GM23338 (cell line): Measurements from ENCODE around the gene THOP1. TPM values are rescaled to one million over a fixed set of nuclear protein-coding genes. Genes with fewer than 3 reads are reported as not detected.

Experiments used
- ATAC-seq: fragments of 200-7000 bp; cut with Tn5 transposase; 3 replicates; pipeline ENCODE4 v1.9.1; 2020
- DNase-seq: peaks from one replicate; pipeline ENCODE4 v3.0.0-alpha.2; 2015; ENCODE audit warnings: low spot score
- H2AFZ ChIP-seq: fragments of 200-600 bp; sonication (generic); 2 replicates; pipeline ENCODE4 v1.8.0; 2016; ENCODE audit warnings: antibody characterized with exemption, mild to moderate bottlenecking, moderate library complexity
- H3F3A ChIP-seq: fragments of 200-600 bp; sonication (generic); replicated peaks from 2 replicates; pipeline ENCODE4 v1.8.0; 2017; ENCODE audit warnings: antibody characterized with exemption, mixed run types, low read depth
- H3K27ac ChIP-seq: fragments of 200-600 bp; sonication (generic); 2 replicates; pipeline ENCODE4 v1.6.1; 2016; ENCODE audit warnings: low read depth
- H3K27me3 ChIP-seq: fragments of 200-600 bp; sonication (generic); 2 replicates; pipeline ENCODE4 v1.8.0; 2016; ENCODE audit warnings: mild to moderate bottlenecking, mixed run types, moderate library complexity; ENCODE audit not compliant: insufficient read depth
- H3K36me3 ChIP-seq: fragments of 200-600 bp; sonication (generic); 2 replicates; pipeline ENCODE4 v1.8.0; 2016; ENCODE audit warnings: mild to moderate bottlenecking; ENCODE audit not compliant: insufficient read depth
- H3K4me1 ChIP-seq: fragments of 200-600 bp; sonication (generic); 2 replicates; pipeline ENCODE4 v1.8.0; 2016; ENCODE audit warnings: mild to moderate bottlenecking, moderate library complexity; ENCODE audit not compliant: insufficient read depth
- H3K4me2 ChIP-seq: fragments of 200-600 bp; sonication (generic); 2 replicates; pipeline ENCODE4 v1.7.1; 2017; ENCODE audit warnings: mixed run types
- H3K4me3 ChIP-seq: fragments of 200-600 bp; sonication (generic); 2 replicates; pipeline ENCODE4 v1.6.1; 2016; ENCODE audit warnings: mixed run types
- H3K79me2 ChIP-seq: fragments of 200-600 bp; sonication (generic); replicated peaks from 2 replicates; pipeline ENCODE4 v1.8.0; 2017; ENCODE audit warnings: mild to moderate bottlenecking; ENCODE audit not compliant: insufficient read depth
- H3K9me2 ChIP-seq: fragments of 200-600 bp; sonication (generic); 2 replicates; pipeline ENCODE4 v1.8.0; 2017; ENCODE audit not compliant: insufficient read depth
- H4K20me1 ChIP-seq: fragments of 200-600 bp; sonication (generic); replicated peaks from 2 replicates; pipeline ENCODE4 v1.8.0; 2017; ENCODE audit warnings: mild to moderate bottlenecking; ENCODE audit not compliant: insufficient read depth
- H3K27ac Mint-ChIP-seq: 2 replicates; pipeline ENCODE4 v1.8.0; 2020; ENCODE audit warnings: inconsistent platforms, mild to moderate bottlenecking, moderate library complexity, mixed read lengths
- H3K27me3 Mint-ChIP-seq: 3 replicates; pipeline ENCODE4 v1.8.0; 2022; ENCODE audit warnings: low read depth, mild to moderate bottlenecking, moderate library complexity, mixed read lengths, inconsistent platforms; ENCODE audit not compliant: insufficient read depth, poor library complexity
- H3K36me3 Mint-ChIP-seq: 3 replicates; pipeline ENCODE4 v1.8.0; 2021; ENCODE audit warnings: low read depth, mild to moderate bottlenecking, inconsistent platforms, moderate library complexity, mixed read lengths
- H3K4me1 Mint-ChIP-seq: 3 replicates; pipeline ENCODE4 v1.8.0; 2020; ENCODE audit warnings: mild to moderate bottlenecking, inconsistent platforms, mixed read lengths
- H3K4me3 Mint-ChIP-seq: 3 replicates; pipeline ENCODE4 v1.8.0; 2021; ENCODE audit warnings: moderate library complexity, mild to moderate bottlenecking, inconsistent platforms, mixed read lengths
- H3K9me3 Mint-ChIP-seq: 3 replicates; pipeline ENCODE4 v1.8.0; 2020; ENCODE audit warnings: moderate library complexity, mild to moderate bottlenecking, inconsistent platforms, mixed read lengths
- CREB1 ChIP-seq: fragments of 250-450 bp; sonication (Bioruptor Pico); IDR thresholded peaks from 2 replicates; pipeline ENCODE4 v1.5.0; 2020; ENCODE audit warnings: low read depth, mild to moderate bottlenecking, moderate library complexity
- CTCF ChIP-seq, 2 experiments: fragments of 200-600 bp in 1 of 2; sonication (generic) in 1 of 2; conservative IDR thresholded peaks; 2 replicates each; pipeline versions ENCODE4 v1.5.1 to v1.6.1; 2016 to 2017; ENCODE audit warnings: antibody characterized with exemption in 2 of 2, low read depth in 2 of 2, mild to moderate bottlenecking in 2 of 2, moderate library complexity in 1 of 2
- ETS1 ChIP-seq: IDR thresholded peaks from 2 replicates; pipeline ENCODE4 v1.6.1; 2016; ENCODE audit warnings: antibody characterized with exemption
- EZH2 ChIP-seq: fragments of 200-600 bp; sonication (generic); IDR thresholded peaks from one replicate; pipeline ENCODE4 v1.8.0; 2017; ENCODE audit warnings: antibody characterized with exemption, mild to moderate bottlenecking, low read depth; ENCODE audit not compliant: unreplicated experiment
- EZH2phosphoT487 ChIP-seq: fragments of 200-600 bp; sonication (generic); IDR thresholded peaks from one replicate; pipeline ENCODE4 v1.8.1; 2018; ENCODE audit warnings: antibody characterized with exemption; ENCODE audit not compliant: unreplicated experiment
- JUNB ChIP-seq: IDR thresholded peaks from one replicate; pipeline ENCODE4 v1.6.1; 2016; ENCODE audit warnings: antibody characterized with exemption; ENCODE audit not compliant: unreplicated experiment
- NANOG ChIP-seq: IDR thresholded peaks from 2 replicates; pipeline ENCODE4 v1.6.1; 2016; ENCODE audit warnings: antibody characterized with exemption, borderline replicate concordance
- POLR2AphosphoS5 ChIP-seq: IDR thresholded peaks from 2 replicates; pipeline ENCODE4 v1.6.1; 2016; ENCODE audit warnings: antibody characterized with exemption, low read depth
- REST ChIP-seq: IDR thresholded peaks from one replicate; pipeline ENCODE4 v1.6.1; 2018; ENCODE audit warnings: antibody characterized with exemption; ENCODE audit not compliant: unreplicated experiment
- STAT1 ChIP-seq: IDR thresholded peaks from one replicate; pipeline ENCODE4 v1.6.1; 2016; ENCODE audit warnings: antibody characterized with exemption; ENCODE audit not compliant: unreplicated experiment
- ZNF114 ChIP-seq: fragments of 250-450 bp; sonication (Bioruptor Pico); IDR thresholded peaks from 2 replicates; pipeline ENCODE4 v1.5.0; 2020; ENCODE audit warnings: mild to moderate bottlenecking, moderate library complexity
- ZNF331 ChIP-seq: fragments of 250-450 bp; sonication (Bioruptor Pico); IDR thresholded peaks from 2 replicates; pipeline ENCODE4 v1.5.0; 2020; ENCODE audit warnings: low read depth, mild to moderate bottlenecking, moderate library complexity
- ZNF462 ChIP-seq: fragments of 250-450 bp; sonication (Bioruptor Pico); IDR thresholded peaks from 2 replicates; pipeline ENCODE4 v1.5.0; 2020; ENCODE audit warnings: mild to moderate bottlenecking, moderate library complexity
- polyA plus RNA-seq: library from polyadenylated mRNA; unstranded; fragments of >200 nt; fragmentation: Nextera tagmentation; extraction: Ambion mirVana; gene quantifications from 2 replicates; pipeline ENCODE4 v1.2.1, GENCODE V29; 2016
- total RNA-seq: library from RNA; depleted of rRNA; stranded (reverse); fragments of >200 nt; shearing (Covaris generic); gene quantifications from 2 replicates; pipeline ENCODE4 v1.2.3, GENCODE V29; 2014

Gene THOP1
- total and polyA plus RNA-seq, 2 experiments from 2014 or later: 110 to 229 TPM

- H3K27ac ChIP-seq: no peak overlapping the region
- no peak overlapping the region for H3K4me3 ChIP-seq
- ATAC-seq (no peak), DNase-seq (no peak)
- H3K79me2 ChIP-seq: peaks cover 38% of the 10 kb centered on the region
- no peak overlapping the region for H3K4me2 ChIP-seq
- no peak overlapping the region for H3K4me3 Mint-ChIP-seq
- H3K9me2 ChIP-seq: no peaks in the 10 kb centered on the region
- peaks cover 13% of the 10 kb centered on the region; the same call in 1 of the 2 replicates for H4K20me1 ChIP-seq
- H3K27me3 ChIP-seq: no peaks in the 10 kb centered on the region
- no peak overlapping the region for H2AFZ ChIP-seq
- peaks cover 14% of the 10 kb centered on the region for H3K27me3 Mint-ChIP-seq
- H3K36me3 Mint-ChIP-seq: peaks cover 27% of the 10 kb centered on the region
- TF ChIP-seq ZNF462 (CRISPR knock-in tag) (no peak), NANOG (no peak), ETS1 (no peak), ZNF114 (CRISPR knock-in tag) (no peak), REST (no peak), EZH2phosphoT487 (no peak), CREB1 (CRISPR knock-in tag) (no peak), CTCF (conservative IDR thresholded peaks at IDR 0.05; ENCODE audit: low read depth in 2 of 2) (no peak), ZNF331 (CRISPR knock-in tag) (no peak), JUNB (no peak), STAT1 (no peak), POLR2AphosphoS5 (no peak), EZH2 (no peak)
- H3K4me1 ChIP-seq: no peaks in the 10 kb centered on the region
- H3K4me1 Mint-ChIP-seq: no peaks in the 10 kb centered on the region
- no peaks in the 10 kb centered on the region for H3F3A ChIP-seq
- H3K36me3 ChIP-seq: peaks cover 6% of the 10 kb centered on the region; the same call in 1 of the 2 replicates
- no peaks in the 10 kb centered on the region for H3K9me3 Mint-ChIP-seq
- no peak overlapping the region for H3K27ac Mint-ChIP-seq
Measured at GRCh38 chr19:2769218-2769617, 16.1 kb upstream of the THOP1 start.
